ENCODE measurements around the gene SPIRE2.

- TF ChIP-seq, protein P1, sequence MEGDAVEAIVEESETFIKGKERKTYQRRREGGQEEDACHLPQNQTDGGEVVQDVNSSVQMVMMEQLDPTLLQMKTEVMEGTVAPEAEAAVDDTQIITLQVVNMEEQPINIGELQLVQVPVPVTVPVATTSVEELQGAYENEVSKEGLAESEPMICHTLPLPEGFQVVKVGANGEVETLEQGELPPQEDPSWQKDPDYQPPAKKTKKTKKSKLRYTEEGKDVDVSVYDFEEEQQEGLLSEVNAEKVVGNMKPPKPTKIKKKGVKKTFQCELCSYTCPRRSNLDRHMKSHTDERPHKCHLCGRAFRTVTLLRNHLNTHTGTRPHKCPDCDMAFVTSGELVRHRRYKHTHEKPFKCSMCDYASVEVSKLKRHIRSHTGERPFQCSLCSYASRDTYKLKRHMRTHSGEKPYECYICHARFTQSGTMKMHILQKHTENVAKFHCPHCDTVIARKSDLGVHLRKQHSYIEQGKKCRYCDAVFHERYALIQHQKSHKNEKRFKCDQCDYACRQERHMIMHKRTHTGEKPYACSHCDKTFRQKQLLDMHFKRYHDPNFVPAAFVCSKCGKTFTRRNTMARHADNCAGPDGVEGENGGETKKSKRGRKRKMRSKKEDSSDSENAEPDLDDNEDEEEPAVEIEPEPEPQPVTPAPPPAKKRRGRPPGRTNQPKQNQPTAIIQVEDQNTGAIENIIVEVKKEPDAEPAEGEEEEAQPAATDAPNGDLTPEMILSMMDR (IDR thresholded peaks at IDR 0.05), result no peak
- no peak for TF ChIP-seq POLR2A (IDR thresholded peaks at IDR 0.05)
These were observed 43.6 kb downstream of the SPIRE2 start for GRCh38 chr16:89871895-89872294.
